Lower lobe of right lung (tissue), 2 donors: ENCODE data around the gene CYP46A1. TPM values are rescaled to one million over a fixed set of nuclear protein-coding genes. Genes with fewer than 3 reads are reported as not detected.
A peak's percentile ranks its signal among the peaks of the same experiment; 100 is the strongest.
"Not testable (repeated sequence)": the region's sequence is repeated elsewhere in the genome, so short reads cannot be mapped to it uniquely, and the experiment has no call there.

Experiments
- ATAC-seq, 2 donors: fragments of 200-7000 bp; cut with Tn5 transposase; one replicate each; pipeline ENCODE4 v1.9.1; 2020 to 2022; ENCODE audit warnings: mild to moderate bottlenecking in 2 of 2, moderate library complexity in 2 of 2
- DNase-seq: peaks from one replicate; pipeline ENCODE4 v3.0.0-alpha.2; 2020
- H3K27ac ChIP-seq: fragments of 200-600 bp; one replicate; pipeline ENCODE4 v1.8.0; 2022
- H3K27me3 ChIP-seq: fragments of 200-600 bp; one replicate; pipeline ENCODE4 v1.8.0; 2022; ENCODE audit warnings: low read depth
- H3K36me3 ChIP-seq: fragments of 200-600 bp; one replicate; pipeline ENCODE4 v1.8.0; 2022; ENCODE audit warnings: mild to moderate bottlenecking
- H3K4me1 ChIP-seq: fragments of 200-600 bp; one replicate; pipeline ENCODE4 v1.8.0; 2022
- H3K4me3 ChIP-seq: fragments of 200-600 bp; one replicate; pipeline ENCODE4 v1.8.0; 2022; ENCODE audit warnings: mild to moderate bottlenecking
- H3K9me3 ChIP-seq: fragments of 200-600 bp; one replicate; pipeline ENCODE4 v1.8.0; 2022
- intact Hi-C: fragments of 100-400 bp; cut with DNase I; formaldehyde crosslinking; loops from one replicate; pipeline ENCODE4 v1.11.0; 2022
- long read RNA-seq: library from polyadenylated mRNA; unstranded; transcript quantifications from one replicate; pipeline ENCODE4 v2.0.0, GENCODE V29; 2021
- total RNA-seq: library from RNA; stranded (reverse); fragmentation: NEBNext Ultra II Directional; extraction: Animal tissue kit (Norgen Biotek cat#: 25700); gene quantifications from one replicate; pipeline ENCODE4 v1.2.1, GENCODE V29; 2021
- TF ChIP-seq, protein P1 (sequence below): fragments of 200-600 bp; IDR thresholded peaks from one replicate; pipeline ENCODE4 v1.8.0; 2022; ENCODE audit warnings: antibody characterized with exemption, mild to moderate bottlenecking
- donor health status: DM: no; HTN: yes; CAD: no; lungs with severe emphysema.

The CYP46A1 gene
- total RNA-seq: 0.62 TPM
- long read RNA-seq, partial matches to known transcripts: 1 of 2 reads
- long read RNA-seq, other reads (novel, unspliced or antisense): 1 of 2 reads

- Histone ChIP-seq H3K27ac (peak within 1 kb of the TSS; percentile 88), H3K4me3 (peak within 1 kb of the TSS; percentile 89), H3K9me3 (no peaks in the 10 kb centered on the region), H3K4me1 (peaks cover 17% of the 10 kb centered on the region), H3K27me3 (peaks cover 10% of the 10 kb centered on the region), H3K36me3 (no peaks in the 10 kb centered on the region)
- ATAC-seq (peak; percentile 97 to 99), DNase-seq (peak; percentile 100)
- TF ChIP-seq, protein P1, sequence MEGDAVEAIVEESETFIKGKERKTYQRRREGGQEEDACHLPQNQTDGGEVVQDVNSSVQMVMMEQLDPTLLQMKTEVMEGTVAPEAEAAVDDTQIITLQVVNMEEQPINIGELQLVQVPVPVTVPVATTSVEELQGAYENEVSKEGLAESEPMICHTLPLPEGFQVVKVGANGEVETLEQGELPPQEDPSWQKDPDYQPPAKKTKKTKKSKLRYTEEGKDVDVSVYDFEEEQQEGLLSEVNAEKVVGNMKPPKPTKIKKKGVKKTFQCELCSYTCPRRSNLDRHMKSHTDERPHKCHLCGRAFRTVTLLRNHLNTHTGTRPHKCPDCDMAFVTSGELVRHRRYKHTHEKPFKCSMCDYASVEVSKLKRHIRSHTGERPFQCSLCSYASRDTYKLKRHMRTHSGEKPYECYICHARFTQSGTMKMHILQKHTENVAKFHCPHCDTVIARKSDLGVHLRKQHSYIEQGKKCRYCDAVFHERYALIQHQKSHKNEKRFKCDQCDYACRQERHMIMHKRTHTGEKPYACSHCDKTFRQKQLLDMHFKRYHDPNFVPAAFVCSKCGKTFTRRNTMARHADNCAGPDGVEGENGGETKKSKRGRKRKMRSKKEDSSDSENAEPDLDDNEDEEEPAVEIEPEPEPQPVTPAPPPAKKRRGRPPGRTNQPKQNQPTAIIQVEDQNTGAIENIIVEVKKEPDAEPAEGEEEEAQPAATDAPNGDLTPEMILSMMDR: no peak
- intact Hi-C loops: no loop called here
Observed at GRCh38 chr14:99683619-99684409, at the start of gene CYP46A1. Gene CYP46A1, plus strand, starts transcription at chr14:99684298. Its CDS starts 120 bp downstream, at chr14:99684418.

DNA sequence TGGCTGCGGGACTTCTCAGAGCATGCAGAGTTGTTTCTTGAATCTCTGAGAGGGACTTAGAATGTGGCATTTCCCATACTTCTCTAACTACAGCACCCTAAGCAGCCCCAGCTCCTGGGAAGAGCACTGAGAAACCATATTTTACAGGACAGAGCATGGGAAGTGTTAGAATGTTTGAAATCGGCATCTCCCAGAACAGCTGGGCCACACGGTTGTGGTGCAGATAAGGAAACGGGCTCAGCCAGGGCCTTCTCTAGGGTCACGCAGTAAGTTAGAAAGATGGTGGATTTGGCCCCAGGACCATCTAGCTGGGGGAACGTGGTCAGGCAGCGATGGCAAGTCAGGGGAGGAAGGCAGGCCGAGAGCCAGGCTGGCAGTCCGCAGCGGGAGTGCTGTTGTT, 49.7 kb upstream of the CYP46A1 start:
- Histone ChIP-seq H3K4me1 (no peaks in the 10 kb centered on the region), H3K27me3 (no peaks in the 10 kb centered on the region), H3K9me3 (no peaks in the 10 kb centered on the region), H3K27ac (no peak overlapping the region), H3K4me3 (no peak overlapping the region), H3K36me3 (no peaks in the 10 kb centered on the region)
- intact Hi-C loops: no loop called here
- TF ChIP-seq, protein P1: no peak
- DNase-seq: no peak
- ATAC-seq: no peak

DNA sequence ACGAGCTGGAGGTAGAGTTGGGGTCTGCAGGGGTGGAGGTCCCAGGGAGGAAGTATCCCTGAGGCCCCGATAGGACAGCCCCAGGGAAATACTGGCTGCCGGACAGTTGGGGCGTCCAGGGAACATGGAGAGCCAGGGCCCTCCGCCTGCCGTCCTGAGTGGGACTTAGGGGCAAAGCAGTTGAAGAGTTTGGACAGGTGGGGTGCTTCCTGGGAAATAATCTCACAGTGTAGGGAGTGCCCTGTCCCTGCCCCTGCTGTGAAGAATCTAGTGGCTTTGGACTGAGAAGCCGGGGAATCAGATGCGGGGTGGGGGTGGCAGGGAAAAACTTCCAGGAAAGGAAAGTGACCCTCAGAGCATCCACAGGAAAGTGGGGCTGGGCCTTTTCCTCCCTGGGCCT, 49.0 kb upstream of the CYP46A1 start:
- TF ChIP-seq, protein P1: no peak
- H3K27me3 ChIP-seq: no peaks in the 10 kb centered on the region
- H3K36me3 ChIP-seq: no peaks in the 10 kb centered on the region
- H3K9me3 ChIP-seq: no peaks in the 10 kb centered on the region
- H3K4me3 ChIP-seq: no peak overlapping the region
- H3K27ac ChIP-seq: no peak overlapping the region
- ATAC-seq (no peak), DNase-seq (no peak)
- H3K4me1 ChIP-seq: no peaks in the 10 kb centered on the region
- intact Hi-C loops: no loop called here

- H3K27me3 ChIP-seq: no peaks in the 10 kb centered on the region
- no peak overlapping the region for H3K4me3 ChIP-seq
- DNase-seq (no peak), ATAC-seq (no peak)
- H3K9me3 ChIP-seq: no peaks in the 10 kb centered on the region
- H3K4me1 ChIP-seq: no peaks in the 10 kb centered on the region
- H3K27ac ChIP-seq: no peak overlapping the region
- intact Hi-C loops: no loop called here
- TF ChIP-seq, protein P1: no peak
- H3K36me3 ChIP-seq: no peaks in the 10 kb centered on the region
Observed at GRCh38 chr14:99636487-99636886, 47.6 kb upstream of the CYP46A1 start.

- H3K27ac ChIP-seq: no peak overlapping the region
- H3K9me3 ChIP-seq: no peaks in the 10 kb centered on the region
- DNase-seq (no peak), ATAC-seq (no peak)
- intact Hi-C loops: no loop called here
- TF ChIP-seq, protein P1: no peak
- H3K27me3 ChIP-seq: no peaks in the 10 kb centered on the region
- no peaks in the 10 kb centered on the region for H3K36me3 ChIP-seq
- no peak overlapping the region for H3K4me3 ChIP-seq
- no peaks in the 10 kb centered on the region for H3K4me1 ChIP-seq
Observed at GRCh38 chr14:99637624-99638023, 46.5 kb upstream of the CYP46A1 start.

DNA sequence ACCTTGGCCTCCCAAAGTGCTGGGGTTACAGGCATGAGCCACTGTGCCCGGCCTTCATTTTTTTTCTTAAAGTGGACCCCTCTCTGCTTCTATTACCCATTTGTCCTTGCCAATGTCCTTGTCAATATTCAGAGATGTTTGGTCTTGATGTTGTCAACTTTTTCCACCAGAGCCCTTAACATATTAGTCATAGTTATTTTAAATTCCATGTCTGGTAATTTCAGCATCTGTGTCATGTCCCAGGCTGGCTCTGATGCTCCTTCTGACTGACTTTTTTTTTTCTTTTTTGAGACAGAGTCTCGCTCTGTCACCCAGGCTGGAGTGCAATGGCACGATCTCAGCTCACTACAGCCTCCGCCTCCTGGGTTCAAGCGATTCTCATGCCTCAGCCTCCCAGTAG, 41.3 kb upstream of the CYP46A1 start:
- intact Hi-C loops, H3K9me3 ChIP-seq, DNase-seq, H3K36me3 ChIP-seq, H3K27ac ChIP-seq, H3K4me3 ChIP-seq, ATAC-seq: not testable (repeated sequence)
- Histone ChIP-seq H3K4me1 (peaks cover 11% of the 10 kb centered on the region), H3K27me3 (peaks cover 18% of the 10 kb centered on the region)
